ENCODE data around the gene PIEZO1. TPM values are rescaled to one million over a fixed set of nuclear protein-coding genes. Genes with fewer than 3 reads are reported as not detected.
A peak's percentile ranks its signal among the peaks of the same experiment; 100 is the strongest.

Gene PIEZO1
- total and polyA plus RNA-seq, 10 of the 15 experiments (the other 5 are each of a cell fraction or from before 2014, with no cell fraction given), result 1.3 to 169 (median 33.4) TPM

GRCh38 chr16:88755745-88756443, 29.1 kb downstream of the PIEZO1 start (continued):
- no peak for TF ChIP-seq ZNF687 (IDR thresholded peaks at IDR 0.05)
- no peak for TF ChIP-seq POLR2A (IDR thresholded peaks at IDR 0.05; ENCODE audit: low read depth, low read length)
- no peak for TF ChIP-seq EED (IDR thresholded peaks at IDR 0.05; ENCODE audit: low read depth)

GRCh38 chr16:88754912-88755744, 29.9 kb downstream of the PIEZO1 start:
- ChIA-PET POLR2A (no interaction called here), SMC1A (ENCODE audit: uncharacterized antibody, unreplicated experiment) (no interaction called here), RAD21 (ENCODE audit: unreplicated experiment) (interaction anchor here (0.7 kb wide), 1 partner anchor 30 kb away, joined by 4 read pairs; the partner anchor contains the start of gene PIEZO1), CTCF (interaction anchor here (0.8 to 1.6 kb wide), 2 partner anchors 18 kb away, joined by 3 to 5 read pairs; no protein-coding TSS in a partner anchor)
- Histone ChIP-seq H3K27me3 (replicated peaks in 1 of 2; ENCODE audit: control insufficient read depth in 2 of 2, insufficient read depth in 2 of 2, low read length in 1 of 2) (no peaks in the 10 kb centered on the region), H3K9me3 (replicated peaks; ENCODE audit: control insufficient read depth, insufficient read depth, low read length) (no peaks in the 10 kb centered on the region), H3K27ac (ENCODE audit: control insufficient read depth, insufficient read depth) (no peak overlapping the region), H3K4me3 (no peak overlapping the region), H2AFZ (ENCODE audit: control insufficient read depth, low read depth, low read length) (no peak overlapping the region), H3K4me2 (ENCODE audit: control insufficient read depth, insufficient read depth) (no peak overlapping the region), H3K4me1 (ENCODE audit: control insufficient read depth, insufficient read depth, low read length) (no peaks in the 10 kb centered on the region), H3K36me3 (ENCODE audit: control insufficient read depth in 2 of 2, insufficient read depth in 2 of 2, low read length in 1 of 2) (peaks cover 0 to 6% of the 10 kb centered on the region in 2 experiments; a peak in 3 of 4 replicates), H3K9ac (ENCODE audit: control insufficient read depth, insufficient read depth, low read length) (no peak overlapping the region), H4K20me1 (ENCODE audit: control insufficient read depth, insufficient read depth) (peaks cover 3% of the 10 kb centered on the region), H3K79me2 (ENCODE audit: control insufficient read depth, insufficient read depth, low read length) (peaks cover 4% of the 10 kb centered on the region)
- WGBS (ENCODE audit: insufficient coverage, insufficient replicate concordance, low lambda C conversion rate, missing lambda C conversion rate), result 90% methylated on average over 40 of the region's 42 CpGs
- FAIRE-seq (no peak), DNase-seq (ENCODE audit: low read depth, low spot score) (no peak), ATAC-seq (peak; percentile 59)
- intact Hi-C loops (cut with micrococcal nuclease; ENCODE audit: unreplicated experiment) (no loop called here), in situ Hi-C loops (cut with MboI) (no loop called here)
- no TSS peak for BruUV-seq (replicated peaks)
- TF ChIP-seq IKZF2 (IDR thresholded peaks at IDR 0.05), result no peak
- TF ChIP-seq CTCF (IDR thresholded peaks at IDR 0.05 in 2 of 3, conservative IDR thresholded peaks at IDR 0.05 in 1 of 3; ENCODE audit: control insufficient read depth in 2 of 3, extremely low read depth in 1 of 3, insufficient read depth in 1 of 3, low read depth in 3 of 3, low read length in 3 of 3), result peak in 2 of 3 experiments; percentile 21 to 33; a peak in 1 of 6 replicates
- TF ChIP-seq TBL1XR1 (IDR thresholded peaks at IDR 0.05; ENCODE audit: low read depth, low read length), result no peak
- no peak for TF ChIP-seq LARP7 (IDR thresholded peaks at IDR 0.05)
- TF ChIP-seq TARDBP (IDR thresholded peaks at IDR 0.05; ENCODE audit: borderline replicate concordance), result no peak
- TF ChIP-seq MAX (IDR thresholded peaks at IDR 0.05; ENCODE audit: low read depth, low read length), result no peak
- TF ChIP-seq MYC (IDR thresholded peaks at IDR 0.05; ENCODE audit: insufficient read depth, insufficient read length, insufficient replicate concordance, low read length, severe bottlenecking), result no peak
- TF ChIP-seq SREBF1 (IDR thresholded peaks at IDR 0.05; ENCODE audit: low read length), result no peak
- TF ChIP-seq SMC3 (IDR thresholded peaks at IDR 0.05; ENCODE audit: borderline replicate concordance, low read length), result 0 out of 2 replicates have a peak, but pooled peaks have one; percentile 1
- TF ChIP-seq ZNF274 (IDR thresholded peaks at IDR 0.05; ENCODE audit: insufficient read depth, insufficient read length), result no peak
- no peak for TF ChIP-seq NR2F1 (conservative IDR thresholded peaks at IDR 0.05)
- TF ChIP-seq POLR2A (IDR thresholded peaks at IDR 0.05; ENCODE audit: low read depth, low read length), result peak; percentile 39; the same call in 1 of the 2 replicates
- no peak for TF ChIP-seq SMARCA5 (IDR thresholded peaks at IDR 0.05)

Measured in GM12878 (cell line).